Inflammatory macrophage treated with lipopolysaccharide for 1 hour (primary cell): ENCODE results near the gene RAB4B.
"Not testable (repeated sequence)": the region's sequence is repeated elsewhere in the genome, so short reads cannot be mapped to it uniquely, and the experiment has no call there.

Experiments
- DNase-seq, 2 donors: peaks; one replicate each; pipeline ENCODE4 v3.0.0-alpha.2; 2020 to 2022

RAB4B gene

DNA sequence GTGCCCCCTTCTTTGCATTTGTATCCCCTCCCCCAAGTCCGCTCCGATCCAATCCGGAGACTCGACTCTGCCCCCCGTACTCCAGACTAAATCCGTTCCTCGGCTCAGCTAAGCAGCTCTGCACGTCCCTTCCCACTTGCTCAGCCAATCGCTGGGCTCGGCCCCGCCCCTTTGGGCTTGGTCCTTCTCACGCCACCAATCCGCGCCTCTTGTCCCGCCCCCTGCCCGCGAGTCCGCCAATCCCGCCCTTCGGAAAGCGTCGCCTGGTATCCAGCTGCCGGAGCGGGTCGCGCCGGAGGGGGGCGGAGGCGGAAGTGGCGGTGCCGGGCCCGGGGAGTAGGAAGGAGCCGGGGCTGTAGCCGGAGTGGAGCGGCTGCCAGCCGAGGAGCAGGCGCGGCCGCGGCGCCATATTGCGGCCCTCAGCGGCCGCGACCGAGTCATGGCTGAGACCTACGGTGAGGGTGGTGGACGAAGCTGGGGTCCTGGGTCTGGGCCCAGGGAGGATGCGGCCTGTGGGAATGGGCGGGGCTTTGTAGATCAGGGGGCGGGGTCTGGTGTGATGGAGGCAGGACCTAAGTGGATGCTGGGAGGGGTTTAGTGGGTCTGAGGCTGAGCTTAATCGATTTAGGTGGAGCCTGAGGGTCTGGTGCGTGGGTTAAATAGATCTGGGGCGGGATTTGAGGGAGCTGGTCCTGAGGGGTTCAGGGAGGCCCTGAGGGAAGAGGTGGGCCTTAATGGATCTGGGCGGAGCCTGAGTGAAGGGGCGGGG, at the start of gene RAB4B:
TSS of gene RAB4B (plus strand) at position 311 of the 769 bp plus-strand sequence. CDS start at position 440, 129 bp downstream.
- DNase-seq: peak; percentile 100

DNA sequence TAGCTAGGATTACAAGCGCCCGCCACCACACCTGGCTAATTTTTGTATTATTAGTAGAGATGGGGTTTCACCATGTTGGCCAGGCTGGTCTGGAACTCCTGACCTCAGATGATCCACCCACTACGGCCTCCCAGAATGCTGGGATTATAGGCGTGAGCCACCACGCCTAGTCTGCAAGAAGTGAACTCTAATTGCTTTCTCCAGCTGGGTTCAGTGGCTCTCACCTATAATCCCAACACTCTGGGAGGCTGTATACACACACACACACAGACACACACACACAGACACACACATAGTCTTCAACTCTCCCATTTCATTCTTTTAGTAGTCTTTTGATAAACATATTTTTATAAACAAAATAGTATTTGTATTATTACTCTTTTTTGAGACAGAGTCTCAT, 48.0 kb upstream of the RAB4B start:
- not testable (repeated sequence) for DNase-seq

DNA sequence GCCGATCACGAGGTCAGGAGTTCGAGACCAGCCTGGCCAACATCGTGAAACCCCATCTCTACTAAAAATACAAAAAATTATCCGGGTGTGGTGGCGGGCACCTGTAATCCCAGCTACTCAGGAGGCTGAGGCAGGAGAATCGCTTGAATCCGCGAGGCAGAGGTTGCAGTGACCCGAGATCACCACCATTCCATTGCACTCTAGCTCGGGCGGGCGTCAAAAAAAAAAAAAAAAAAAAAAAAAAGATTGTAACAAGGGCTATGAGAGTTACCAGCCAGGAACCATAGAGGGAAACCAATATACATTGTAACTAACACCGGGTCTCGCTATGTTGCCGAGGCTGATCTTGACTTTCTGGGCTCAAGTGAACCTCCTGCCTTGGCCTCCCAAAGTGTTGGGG, 45.7 kb upstream of the RAB4B start:
- not testable (repeated sequence) for DNase-seq

- DNase-seq: no peak
These were observed 44.9 kb upstream of the RAB4B start for GRCh38 chr19:40733149-40733548.

DNA sequence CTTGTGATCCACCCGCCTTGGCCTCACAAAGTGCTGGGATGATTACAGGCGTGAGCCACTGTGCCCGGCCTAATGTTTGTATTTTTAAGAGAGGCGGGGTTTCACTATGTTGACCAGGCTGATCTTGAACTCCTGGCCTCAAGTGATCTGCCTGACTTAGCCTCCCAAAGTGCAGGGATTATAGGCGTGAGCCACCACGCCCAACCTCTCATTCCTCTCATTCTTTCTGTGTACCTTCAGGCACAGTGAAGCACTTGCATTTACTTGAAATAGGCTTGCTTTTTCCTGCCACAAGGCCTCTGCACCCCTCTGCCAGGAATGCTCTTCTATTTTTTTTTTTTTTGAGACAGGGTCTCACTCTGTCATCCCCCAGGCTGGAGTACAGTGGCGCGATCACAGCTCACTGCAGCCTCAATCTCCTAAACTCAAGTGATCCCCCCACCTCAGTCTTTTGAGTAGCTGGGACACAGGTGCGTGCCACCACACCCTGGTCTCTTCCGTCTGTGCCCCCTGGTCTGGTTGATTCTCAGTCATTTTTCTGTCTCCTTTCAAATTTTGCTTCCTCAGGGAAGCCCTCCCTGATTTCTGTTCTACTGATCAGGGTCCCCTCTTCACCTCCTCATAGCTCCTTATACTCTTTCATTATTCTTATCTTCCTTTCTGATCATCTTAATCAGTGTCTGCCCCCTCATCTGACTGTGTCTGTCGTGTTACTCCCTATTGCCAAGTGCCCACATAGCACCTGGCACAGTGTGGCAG, 42.9 kb upstream of the RAB4B start:
- DNase-seq: no peak

GRCh38 chr19:40736661-40737060, 41.4 kb upstream of the RAB4B start:
- DNase-seq: no peak

DNA sequence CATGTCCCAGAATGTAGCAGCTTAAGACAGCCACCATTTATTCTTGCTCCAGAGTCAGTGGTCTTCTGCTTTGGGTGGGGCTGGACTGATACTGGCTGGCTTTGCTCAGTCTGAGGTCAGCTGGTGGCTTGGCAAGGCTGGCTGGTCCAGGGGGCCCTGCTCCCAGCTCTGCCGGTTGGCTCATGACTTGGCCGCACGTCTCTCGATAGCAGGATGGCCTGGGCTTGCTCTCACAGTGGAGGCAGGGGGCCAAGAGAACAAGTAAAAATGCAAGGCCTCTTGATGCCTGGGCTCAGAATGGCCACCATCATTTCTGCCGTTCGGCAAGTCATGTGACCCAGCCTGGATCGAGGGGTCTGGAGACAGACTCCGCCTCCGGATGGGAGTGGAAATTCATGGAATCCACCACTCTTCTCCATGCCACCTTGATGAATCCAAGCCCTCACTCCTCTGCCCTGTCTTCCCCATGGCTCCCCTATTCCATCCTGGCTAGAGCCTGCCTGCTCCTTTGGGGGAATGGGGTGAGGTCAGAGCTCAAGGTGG, 40.9 kb upstream of the RAB4B start:
- no peak for DNase-seq

DNA sequence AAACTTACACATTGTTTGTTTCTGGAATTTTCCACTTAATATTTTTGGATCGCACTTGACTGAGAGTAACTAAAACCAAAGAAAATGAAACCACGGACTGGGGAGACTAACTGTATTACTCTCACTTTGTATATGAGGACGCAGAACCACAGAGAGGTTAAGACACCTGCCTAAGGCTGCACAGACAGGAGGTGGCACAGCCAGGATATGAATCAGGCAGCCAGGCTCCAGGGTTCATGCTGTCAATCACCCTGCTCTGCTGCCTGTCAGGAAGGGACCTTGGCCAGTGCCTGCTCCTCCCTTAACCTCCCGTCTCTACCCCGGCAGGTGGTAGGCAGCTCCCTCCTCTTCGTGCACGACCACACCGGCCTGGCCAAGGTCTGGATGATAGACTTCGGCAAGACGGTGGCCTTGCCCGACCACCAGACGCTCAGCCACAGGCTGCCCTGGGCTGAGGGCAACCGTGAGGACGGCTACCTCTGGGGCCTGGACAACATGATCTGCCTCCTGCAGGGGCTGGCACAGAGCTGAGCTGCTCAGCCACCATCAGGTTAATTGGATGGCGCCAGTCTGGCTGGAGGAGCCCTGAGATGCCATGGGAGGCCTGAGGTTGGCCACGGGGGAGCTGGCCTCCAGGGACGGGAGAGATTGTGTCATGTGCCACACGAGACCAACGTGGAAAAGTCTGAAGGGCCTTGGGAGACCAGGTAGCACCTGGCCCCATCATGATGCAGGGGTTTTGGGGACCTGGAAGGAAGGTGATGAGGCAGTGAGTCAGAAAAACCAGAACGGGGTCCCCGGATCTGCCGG, 38.8 kb upstream of the RAB4B start:
- DNase-seq: no peak

DNA sequence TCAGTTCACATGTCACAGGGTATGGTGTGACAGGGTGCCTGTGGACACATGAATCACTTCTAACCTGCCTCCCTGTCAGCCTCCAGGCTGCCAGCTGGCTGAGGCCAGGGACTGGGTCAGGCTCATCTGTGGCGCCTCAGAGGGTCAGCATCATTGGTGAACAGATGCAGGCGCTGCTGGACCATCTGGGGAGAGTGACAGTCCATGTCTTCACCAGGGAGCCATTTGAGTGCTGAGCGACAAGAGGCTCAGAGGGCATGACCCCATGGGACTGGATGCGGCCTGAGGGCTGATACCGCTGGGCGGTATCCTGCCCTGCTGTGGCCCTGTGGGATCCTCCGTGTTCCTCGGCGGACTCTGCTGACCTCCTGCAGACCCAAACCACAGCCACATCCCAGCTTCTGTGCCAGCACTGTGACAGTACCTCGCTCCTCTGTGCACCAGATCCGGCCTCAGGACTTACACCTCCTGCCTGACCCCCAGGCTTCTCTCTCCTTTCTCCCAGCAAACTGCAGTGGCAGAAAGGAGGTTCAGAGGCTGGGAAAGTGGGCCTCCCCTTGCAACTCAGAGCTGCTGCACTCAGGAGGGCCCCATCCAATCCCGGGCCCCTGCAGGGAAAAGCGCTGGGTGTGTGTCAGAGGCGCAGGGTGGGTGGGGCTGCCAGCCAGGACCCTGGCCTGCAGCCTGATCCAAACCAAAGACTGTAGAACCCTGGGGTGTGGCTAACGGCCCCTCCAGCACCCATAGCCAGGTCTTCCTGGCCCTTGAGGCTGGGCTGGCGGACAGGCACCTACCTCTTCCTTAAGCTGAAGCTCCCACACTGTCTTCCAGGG, 38.0 kb upstream of the RAB4B start:
- no peak for DNase-seq

DNA sequence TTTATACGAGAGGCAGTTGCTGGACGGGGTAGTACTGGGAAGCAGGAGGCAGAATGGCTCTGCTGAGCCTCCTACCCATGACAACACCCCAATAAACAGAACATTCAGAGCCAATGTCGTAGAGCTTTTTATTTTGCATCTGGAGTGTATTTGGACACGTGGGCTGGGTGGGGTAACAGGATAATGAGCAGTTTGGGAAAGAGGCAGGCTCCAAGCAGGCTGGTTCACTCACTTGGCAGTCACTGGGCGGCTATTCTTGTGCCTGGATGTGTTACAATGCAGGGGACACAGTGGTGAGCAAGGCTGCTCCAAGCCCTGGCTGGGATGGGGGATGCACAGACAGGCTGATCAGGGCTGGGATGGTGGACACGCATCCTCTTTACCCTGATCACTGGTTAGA, 37.3 kb upstream of the RAB4B start:
- no peak for DNase-seq

DNA sequence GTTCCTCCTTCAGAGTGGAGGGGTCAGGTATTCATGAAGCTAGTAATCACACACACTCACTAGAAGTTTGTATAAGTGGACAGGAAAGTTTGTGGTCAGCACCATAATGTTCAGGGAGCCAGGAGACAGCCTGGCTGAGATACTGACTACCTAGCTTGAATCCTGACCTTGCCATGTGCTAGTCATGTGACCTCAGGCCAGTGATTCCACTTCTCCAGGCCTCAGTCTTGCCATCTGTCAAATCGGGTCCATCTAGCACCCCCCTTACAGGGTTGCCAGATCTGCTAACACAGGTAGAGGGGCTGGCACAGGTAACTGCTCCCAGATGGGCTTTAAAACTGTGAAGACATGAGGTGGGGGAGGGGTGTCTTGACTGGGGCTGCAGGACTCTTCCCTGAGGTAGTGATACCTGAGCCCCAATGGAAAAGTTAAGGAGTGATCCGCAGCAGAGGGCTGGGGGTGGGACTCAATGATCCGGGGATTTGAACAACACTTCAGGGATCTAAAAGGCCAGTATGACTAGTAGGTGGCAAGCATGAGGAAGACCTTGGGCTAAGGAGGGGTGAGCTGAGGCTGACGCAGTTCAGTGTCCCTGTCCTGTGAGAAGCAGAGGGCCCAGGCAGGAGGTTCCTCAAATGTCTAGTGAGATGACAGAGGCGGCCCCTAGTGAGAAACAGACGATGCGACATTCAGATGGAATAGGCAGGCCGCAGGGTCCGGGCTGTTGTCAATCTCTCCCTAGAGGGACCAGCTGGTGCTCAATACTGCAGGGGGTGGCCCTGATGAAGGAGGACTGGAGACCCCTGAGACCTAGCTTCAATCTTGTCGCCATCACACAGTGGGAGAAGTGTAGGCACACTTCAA, 36.3 kb upstream of the RAB4B start:
- peak in 1 of 2 donors; percentile 46 for DNase-seq

DNA sequence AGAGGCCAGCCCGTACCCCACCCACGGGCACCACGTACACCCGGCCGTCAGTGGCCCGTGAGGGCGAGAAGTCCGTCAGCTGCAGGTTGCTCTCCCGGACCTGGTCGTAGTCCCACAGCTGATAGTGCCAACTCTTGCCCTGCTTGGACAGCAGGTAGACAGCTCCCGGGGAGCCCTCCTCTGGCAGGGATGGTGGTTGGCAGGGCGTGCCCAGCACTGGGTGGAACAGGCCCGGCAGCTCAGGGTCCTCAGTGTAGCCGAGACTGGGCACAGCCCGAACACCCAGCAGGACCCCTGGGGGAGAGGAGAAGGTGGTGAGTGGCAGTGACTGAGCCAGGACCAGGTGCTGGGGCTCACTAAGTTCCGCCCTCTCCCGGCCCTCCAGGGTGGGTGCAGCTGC, 35.6 kb upstream of the RAB4B start:
- no peak for DNase-seq

DNA sequence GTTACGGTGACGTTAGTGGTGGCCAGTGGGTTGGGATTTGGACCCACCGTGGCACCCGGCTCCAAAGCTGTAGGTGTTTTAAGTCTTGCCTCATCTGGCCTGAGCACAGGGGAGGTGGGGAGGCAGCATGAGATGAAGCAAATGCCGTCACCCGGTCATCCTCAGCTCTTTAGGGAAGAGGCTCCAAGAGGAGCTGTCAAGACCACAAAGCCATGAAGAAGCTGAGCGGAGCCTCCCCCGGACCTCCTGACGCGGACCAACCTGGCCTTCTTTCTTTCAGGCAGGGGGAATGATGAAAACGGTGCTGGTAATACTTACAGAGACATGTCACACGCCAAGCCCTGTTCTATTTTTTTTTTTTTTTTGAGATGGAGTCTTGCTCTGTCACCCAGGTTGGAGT, 35.2 kb upstream of the RAB4B start:
- no peak for DNase-seq

GRCh38 chr19:40743926-40744325, 34.1 kb upstream of the RAB4B start:
- DNase-seq: no peak

GRCh38 chr19:40744554-40745401, 33.3 kb upstream of the RAB4B start:
- no peak for DNase-seq

- no peak for DNase-seq
These were observed 32.7 kb upstream of the RAB4B start for GRCh38 chr19:40745402-40745780.

GRCh38 chr19:40747536-40747935, 30.5 kb upstream of the RAB4B start:
- DNase-seq: no peak

- DNase-seq: peak; percentile 100
These were observed 27.8 kb upstream of the RAB4B start, which contains the start of gene ACTMAP for GRCh38 chr19:40750058-40750873. TSS of gene ACTMAP (minus strand) at chr19:40750477. CDS start at chr19:40749803, 674 bp downstream.

DNA sequence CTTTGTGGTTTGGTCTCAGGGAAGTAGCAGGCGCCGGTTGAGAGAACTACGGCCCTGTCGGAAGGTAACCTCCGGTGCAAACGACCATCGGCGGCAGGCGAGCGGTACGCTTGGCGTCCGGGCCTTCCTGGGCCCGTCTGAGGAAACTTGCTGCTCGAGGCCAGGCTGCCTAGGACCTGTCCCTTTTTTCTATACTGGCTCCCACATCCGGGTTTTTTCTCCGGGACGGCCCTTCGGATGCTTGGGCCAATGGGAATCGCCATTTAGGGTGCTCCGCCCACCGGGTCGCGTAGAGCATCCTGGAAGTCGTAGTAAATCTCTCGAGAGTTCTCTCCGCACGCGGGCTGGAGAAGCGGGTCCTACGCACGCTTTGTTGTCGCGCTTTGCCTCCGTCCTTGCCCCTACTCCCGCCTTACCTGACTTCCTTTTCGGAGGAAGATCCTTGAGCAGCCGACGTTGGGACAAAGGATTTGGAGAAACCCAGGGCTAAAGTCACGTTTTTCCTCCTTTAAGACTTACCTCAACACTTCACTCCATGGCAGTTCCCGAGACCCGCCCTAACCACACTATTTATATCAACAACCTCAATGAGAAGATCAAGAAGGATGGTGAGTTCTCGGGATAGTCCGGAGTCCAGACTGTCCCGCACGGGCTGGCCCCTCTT, 27.0 kb upstream of the RAB4B start, which contains the start of gene SNRPA:
TSS of gene SNRPA (plus strand) at position 330 of the 664 bp plus-strand sequence. CDS start at position 536, 206 bp downstream.
- DNase-seq: peak; percentile 98
